Body of pancreas (tissue), 4 donors: ENCODE measurements around the gene PDLIM1. TPM values are rescaled to one million over a fixed set of nuclear protein-coding genes. Genes with fewer than 3 reads are reported as not detected.

Source experiments
- ATAC-seq: fragments of 150-250 bp; one replicate; pipeline ENCODE4 v1.9.1; 2016
- DNase-seq, 4 donors: peaks; one replicate each; pipeline ENCODE4 v3.0.0-alpha.2; 2019
- H3K27ac ChIP-seq, 4 donors: fragments of 200-600 bp; sonication (generic); 1 replicate in 3 of 4; 2 replicates in 1 of 4; pipeline versions ENCODE4 v1.5.1 to v1.6.1; 2016 to 2019; ENCODE audit warnings: mild to moderate bottlenecking in 1 of 4, mixed read lengths in 1 of 4, moderate library complexity in 1 of 4
- H3K27me3 ChIP-seq, 2 donors: fragments of 200-600 bp; sonication (generic); one replicate each; pipeline ENCODE4 v1.6.0; 2016; ENCODE audit warnings: mild to moderate bottlenecking in 1 of 2
- H3K36me3 ChIP-seq, 2 donors: fragments of 200-600 bp; sonication (generic); replicated peaks in 1 of 2; 2 replicates each; pipeline ENCODE4 v1.5.1; 2016; ENCODE audit warnings: low read depth in 2 of 2; ENCODE audit not compliant: insufficient read depth in 1 of 2
- H3K4me1 ChIP-seq: fragments of 200-600 bp; sonication (generic); one replicate; pipeline ENCODE4 v1.6.0; 2016
- H3K4me3 ChIP-seq, 2 donors: fragments of 200-600 bp; sonication (generic); 1 replicate in 1 of 2; 2 replicates in 1 of 2; pipeline ENCODE4 v1.5.1; 2016 to 2019
- H3K9me3 ChIP-seq, 3 donors: fragments of 200-600 bp; sonication (generic); 1 replicate in 2 of 3; 2 replicates in 1 of 3; pipeline ENCODE4 v1.5.1; 2016
- POLR2A ChIP-seq, 3 donors: fragments of 450-650 bp; IDR thresholded peaks; one replicate each; pipeline ENCODE4 v1.6.1; 2016; ENCODE audit warnings: antibody characterized with exemption in 3 of 3, mild to moderate bottlenecking in 2 of 3
- WGBS, 2 donors: methylation state at CpG; one replicate each; pipeline ENCODE4 v1.1.5; 2017; 5-methylcytosine and 5-hydroxymethylcytosine counted together
- intact Hi-C: fragments of 100-400 bp; cut with DNase I; formaldehyde crosslinking; loops from one replicate; pipeline ENCODE4 v1.15.1; 2023
- total RNA-seq, 2 donors: library from RNA; depleted of rRNA; stranded (reverse); fragments of >200 nt; gene quantifications; one replicate each; pipeline ENCODE4 v1.1.0, GENCODE V29; 2016
- TF ChIP-seq, protein P1 (sequence below), 7 experiments: fragments of 450-650 bp in 4 of 7; fragments of 200-600 bp in 3 of 7; sonication (generic) in 3 of 7; IDR thresholded peaks; one replicate each; pipeline ENCODE4 v1.5.1; 2016 to 2019; ENCODE audit warnings: antibody characterized with exemption in 7 of 7

PDLIM1 gene
- total RNA-seq, 2 donors from 2014 or later = 41.5 to 66.2 TPM

DNA sequence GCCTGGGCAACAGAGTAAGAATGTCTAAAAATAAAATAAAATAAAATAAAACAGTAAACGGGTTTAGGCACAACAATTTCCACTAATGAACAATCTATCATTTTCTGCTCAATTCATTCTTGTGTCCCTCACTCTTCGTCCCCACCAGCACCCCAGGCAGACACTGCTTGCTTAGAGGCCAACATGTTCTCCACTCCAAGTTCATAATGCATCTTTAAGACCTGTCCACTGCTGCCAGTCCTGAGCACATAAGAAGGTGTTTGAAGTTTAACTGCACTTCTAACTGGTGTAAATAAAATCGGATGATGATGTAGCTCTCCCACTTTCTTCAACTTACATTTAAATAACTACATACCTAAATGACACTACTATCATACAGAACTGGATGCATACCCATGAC is 13.2 kb downstream of the PDLIM1 start:
- H3K9me3 ChIP-seq = no peaks in the 10 kb centered on the region
- intact Hi-C loops = no loop called here
- no peak for TF ChIP-seq POLR2A (IDR thresholded peaks at IDR 0.05)
- TF ChIP-seq, protein P1, sequence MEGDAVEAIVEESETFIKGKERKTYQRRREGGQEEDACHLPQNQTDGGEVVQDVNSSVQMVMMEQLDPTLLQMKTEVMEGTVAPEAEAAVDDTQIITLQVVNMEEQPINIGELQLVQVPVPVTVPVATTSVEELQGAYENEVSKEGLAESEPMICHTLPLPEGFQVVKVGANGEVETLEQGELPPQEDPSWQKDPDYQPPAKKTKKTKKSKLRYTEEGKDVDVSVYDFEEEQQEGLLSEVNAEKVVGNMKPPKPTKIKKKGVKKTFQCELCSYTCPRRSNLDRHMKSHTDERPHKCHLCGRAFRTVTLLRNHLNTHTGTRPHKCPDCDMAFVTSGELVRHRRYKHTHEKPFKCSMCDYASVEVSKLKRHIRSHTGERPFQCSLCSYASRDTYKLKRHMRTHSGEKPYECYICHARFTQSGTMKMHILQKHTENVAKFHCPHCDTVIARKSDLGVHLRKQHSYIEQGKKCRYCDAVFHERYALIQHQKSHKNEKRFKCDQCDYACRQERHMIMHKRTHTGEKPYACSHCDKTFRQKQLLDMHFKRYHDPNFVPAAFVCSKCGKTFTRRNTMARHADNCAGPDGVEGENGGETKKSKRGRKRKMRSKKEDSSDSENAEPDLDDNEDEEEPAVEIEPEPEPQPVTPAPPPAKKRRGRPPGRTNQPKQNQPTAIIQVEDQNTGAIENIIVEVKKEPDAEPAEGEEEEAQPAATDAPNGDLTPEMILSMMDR (IDR thresholded peaks at IDR 0.05) = no peak
- DNase-seq = no peak
- WGBS, 2 donors = 79 to 86% methylated on average over 3 of the region's 3 CpGs
- H3K27me3 ChIP-seq = no peaks in the 10 kb centered on the region
- no peak overlapping the region for H3K4me3 ChIP-seq
- no peak for ATAC-seq
- H3K27ac ChIP-seq = no peak overlapping the region
- H3K36me3 ChIP-seq = no peaks in the 10 kb centered on the region
- peaks cover 39% of the 10 kb centered on the region for H3K4me1 ChIP-seq

GRCh38 chr10:95277201-95277570 is 13.6 kb downstream of the PDLIM1 start:
- Histone ChIP-seq H3K9me3 (no peaks in the 10 kb centered on the region), H3K36me3 (no peaks in the 10 kb centered on the region), H3K4me3 (no peak overlapping the region), H3K27me3 (no peaks in the 10 kb centered on the region), H3K27ac (no peak overlapping the region), H3K4me1 (peaks cover 39% of the 10 kb centered on the region)
- ATAC-seq (no peak), DNase-seq (no peak)
- no peak for TF ChIP-seq POLR2A (IDR thresholded peaks at IDR 0.05)
- TF ChIP-seq, protein P1 (IDR thresholded peaks at IDR 0.05) = no peak
- intact Hi-C loops = no loop called here
- WGBS, 2 donors = 75 to 79% methylated on average over 1 of the region's 1 CpG

DNA sequence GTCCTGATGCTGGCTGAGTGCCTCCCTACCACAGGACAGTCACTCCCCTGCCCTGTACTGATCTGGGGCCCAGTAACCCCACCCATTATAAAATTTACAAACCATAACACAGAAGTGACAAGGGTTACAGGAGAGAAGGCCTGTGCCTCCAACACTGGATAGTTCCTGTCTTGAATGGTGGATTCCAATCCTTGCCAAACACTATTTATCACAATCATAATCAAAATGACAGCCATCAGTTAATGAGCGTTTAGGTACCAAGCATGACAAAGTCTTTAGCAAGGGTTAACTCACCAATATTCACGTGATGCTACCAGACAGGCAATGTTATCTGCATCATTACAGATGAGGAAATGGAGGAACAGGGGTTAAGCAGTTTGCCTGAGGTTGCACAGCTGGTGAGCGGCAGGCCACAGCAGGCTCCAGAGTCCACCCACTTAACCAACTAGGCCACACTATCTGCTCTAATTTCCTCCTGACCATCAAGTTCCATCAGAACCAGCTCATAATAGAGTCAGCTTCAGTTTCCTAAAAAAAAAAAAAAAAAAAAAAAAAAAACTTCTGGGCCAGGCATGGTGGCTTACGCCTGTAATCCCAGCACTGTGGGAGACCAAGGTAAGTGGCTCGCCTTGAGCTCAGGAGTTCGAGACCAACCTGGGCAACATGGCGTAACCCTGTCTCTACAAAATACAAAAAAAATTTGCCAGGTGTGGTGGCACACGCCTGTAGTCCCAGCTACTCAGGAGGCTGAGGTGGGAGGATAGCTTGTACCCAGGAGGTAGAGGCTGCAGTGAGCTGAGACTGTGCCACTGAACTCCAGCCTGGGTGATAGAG is 14.2 kb downstream of the PDLIM1 start:
- Histone ChIP-seq H3K9me3 (no peaks in the 10 kb centered on the region), H3K27ac (peak overlapping the region in 2 of 4 donors; percentile 29 to 54), H3K4me3 (no peak overlapping the region), H3K36me3 (no peaks in the 10 kb centered on the region), H3K27me3 (no peaks in the 10 kb centered on the region), H3K4me1 (peaks cover 42% of the 10 kb centered on the region)
- WGBS, 2 donors = 86 to 90% methylated on average over 8 of the region's 8 CpGs
- intact Hi-C loops = no loop called here
- TF ChIP-seq, protein P1 (IDR thresholded peaks at IDR 0.05) = no peak
- no peak for TF ChIP-seq POLR2A (IDR thresholded peaks at IDR 0.05)
- ATAC-seq (no peak), DNase-seq (no peak)

DNA sequence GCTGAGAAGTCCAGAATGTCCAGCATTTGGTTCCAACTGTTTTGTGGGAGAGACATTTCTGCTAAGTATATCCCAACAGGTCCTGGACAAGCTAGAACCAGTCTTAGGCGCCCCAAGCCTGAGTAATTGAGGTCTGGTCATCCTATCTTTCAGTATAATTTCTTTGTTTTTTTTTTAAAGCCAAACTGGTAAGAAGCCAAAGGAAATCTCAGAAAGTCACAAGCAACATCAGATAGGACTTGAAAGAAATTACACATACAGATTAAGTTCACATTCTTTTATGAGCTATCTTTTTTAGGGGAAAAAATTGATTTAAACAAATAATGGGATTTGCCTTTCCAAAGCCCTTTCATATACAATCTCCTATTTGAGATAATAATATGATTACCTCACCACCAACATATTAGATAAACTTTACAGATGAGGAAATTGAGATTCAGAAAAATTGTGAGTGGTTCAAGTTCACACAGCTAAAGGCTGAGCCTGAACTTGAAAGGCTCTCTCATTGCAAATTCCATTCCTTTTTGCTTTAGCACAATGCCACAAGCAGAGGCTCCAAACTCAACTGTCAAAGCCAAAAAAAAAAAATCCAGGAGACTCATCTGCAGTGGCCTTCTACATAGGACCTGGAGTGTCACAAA is 15.0 kb downstream of the PDLIM1 start:
- ATAC-seq (peak; percentile 21), DNase-seq (no peak)
- intact Hi-C loops = no loop called here
- no peak overlapping the region for H3K4me3 ChIP-seq
- WGBS, 2 donors = 83% methylated on average over 1 of the region's 1 CpG
- H3K4me1 ChIP-seq = peaks cover 45% of the 10 kb centered on the region
- H3K27me3 ChIP-seq = no peaks in the 10 kb centered on the region
- TF ChIP-seq POLR2A (IDR thresholded peaks at IDR 0.05) = no peak
- TF ChIP-seq, protein P1 (IDR thresholded peaks at IDR 0.05) = no peak
- no peaks in the 10 kb centered on the region for H3K36me3 ChIP-seq
- H3K27ac ChIP-seq = peak overlapping the region in 2 of 4 donors; percentile 29 to 54
- no peaks in the 10 kb centered on the region for H3K9me3 ChIP-seq
